Mucosa of stomach (tissue), 1 donor: Measurements from ENCODE around the gene ATP6V1G3.
"Not testable (repeated sequence)": the region's sequence is repeated elsewhere in the genome, so short reads cannot be mapped to it uniquely, and the experiment has no call there.

Experiments used
- H3K27me3 ChIP-seq: one replicate; pipeline ENCODE4 v1.7.0; 2013; ENCODE audit warnings: mild to moderate bottlenecking, low read length; ENCODE audit not compliant: control insufficient read depth, insufficient read depth
- H3K36me3 ChIP-seq: one replicate; pipeline ENCODE4 v1.7.0; 2013; ENCODE audit warnings: low read length; ENCODE audit not compliant: control insufficient read depth, insufficient read depth
- H3K4me1 ChIP-seq: one replicate; pipeline ENCODE4 v1.7.0; 2013; ENCODE audit warnings: mild to moderate bottlenecking, low read length; ENCODE audit not compliant: control insufficient read depth, insufficient read depth
- H3K4me3 ChIP-seq: one replicate; pipeline ENCODE4 v1.7.0; 2013; ENCODE audit warnings: low read length
- H3K9ac ChIP-seq: one replicate; pipeline ENCODE4 v1.7.0; 2013; ENCODE audit warnings: mild to moderate bottlenecking, low read length, moderate library complexity
- H3K9me3 ChIP-seq: one replicate; pipeline ENCODE4 v1.7.0; 2013; ENCODE audit warnings: mild to moderate bottlenecking, low read length, moderate library complexity; ENCODE audit not compliant: control insufficient read depth
- donor health status: Pancreatic carcinoma.

Gene ATP6V1G3

DNA sequence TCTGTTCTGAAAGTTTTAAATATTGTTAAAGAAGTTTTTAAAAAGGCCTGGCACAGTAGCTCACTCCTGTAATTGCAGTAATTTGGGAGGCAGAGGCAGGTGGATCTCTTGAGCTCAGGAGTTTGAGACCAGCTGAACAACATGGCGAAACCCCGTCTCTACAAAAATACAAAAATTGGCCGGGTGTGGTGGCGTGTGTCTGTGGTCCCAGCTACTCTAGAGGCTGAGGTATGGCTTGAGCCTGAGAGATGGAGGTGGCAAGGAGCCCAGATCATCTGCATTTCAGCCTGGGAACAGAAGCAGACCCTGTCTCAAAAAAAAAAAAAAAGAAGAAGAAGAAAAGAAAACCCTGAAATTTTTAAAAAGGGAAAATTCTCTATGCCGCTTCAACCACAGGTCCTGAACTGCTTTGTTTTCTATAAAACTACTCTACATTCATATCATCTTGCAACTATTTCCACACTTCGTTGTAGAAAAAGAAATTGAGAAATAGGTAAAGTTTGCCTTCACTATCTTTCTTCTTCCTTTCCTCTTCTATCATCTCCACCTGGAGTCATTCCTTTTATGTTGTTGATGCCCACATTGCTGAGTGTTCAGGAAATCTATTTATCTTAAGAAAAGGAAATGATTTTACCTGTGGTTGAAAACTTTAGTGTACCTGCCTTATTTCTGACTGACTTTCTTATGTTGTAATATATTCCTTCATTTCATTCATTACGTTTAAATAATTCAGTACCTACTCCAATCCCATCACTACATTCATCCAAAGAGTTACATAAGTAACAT is 1.7 kb downstream of the ATP6V1G3 start:
- H3K9me3 ChIP-seq = no peaks in the 10 kb centered on the region
- H3K27me3 ChIP-seq = no peaks in the 10 kb centered on the region
- H3K9ac ChIP-seq = no peak overlapping the region
- no peak overlapping the region for H3K4me3 ChIP-seq
- no peaks in the 10 kb centered on the region for H3K36me3 ChIP-seq
- no peaks in the 10 kb centered on the region for H3K4me1 ChIP-seq

DNA sequence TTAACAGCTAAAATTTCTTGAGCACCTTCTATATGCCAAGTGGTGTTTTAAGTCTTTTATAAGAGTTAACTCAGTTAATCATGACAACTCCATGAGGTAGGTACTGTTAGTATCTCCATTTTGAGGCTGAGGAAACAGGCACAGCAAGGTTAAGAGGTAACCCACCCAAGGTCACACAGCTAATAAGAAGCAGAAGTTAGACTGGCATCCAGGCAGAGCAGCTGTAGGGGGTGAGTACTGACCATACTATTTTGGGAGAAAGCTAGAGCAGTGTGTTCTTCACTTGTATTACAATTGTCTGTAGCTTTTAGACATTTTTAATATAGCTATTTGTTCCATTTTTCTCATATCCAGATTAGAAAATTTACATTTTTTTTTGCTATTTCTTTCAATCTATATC is 4.8 kb downstream of the ATP6V1G3 start:
- Histone ChIP-seq H3K4me1 (no peaks in the 10 kb centered on the region), H3K4me3 (no peak overlapping the region), H3K36me3 (no peaks in the 10 kb centered on the region), H3K27me3 (no peaks in the 10 kb centered on the region), H3K9ac (no peak overlapping the region), H3K9me3 (no peaks in the 10 kb centered on the region)

DNA sequence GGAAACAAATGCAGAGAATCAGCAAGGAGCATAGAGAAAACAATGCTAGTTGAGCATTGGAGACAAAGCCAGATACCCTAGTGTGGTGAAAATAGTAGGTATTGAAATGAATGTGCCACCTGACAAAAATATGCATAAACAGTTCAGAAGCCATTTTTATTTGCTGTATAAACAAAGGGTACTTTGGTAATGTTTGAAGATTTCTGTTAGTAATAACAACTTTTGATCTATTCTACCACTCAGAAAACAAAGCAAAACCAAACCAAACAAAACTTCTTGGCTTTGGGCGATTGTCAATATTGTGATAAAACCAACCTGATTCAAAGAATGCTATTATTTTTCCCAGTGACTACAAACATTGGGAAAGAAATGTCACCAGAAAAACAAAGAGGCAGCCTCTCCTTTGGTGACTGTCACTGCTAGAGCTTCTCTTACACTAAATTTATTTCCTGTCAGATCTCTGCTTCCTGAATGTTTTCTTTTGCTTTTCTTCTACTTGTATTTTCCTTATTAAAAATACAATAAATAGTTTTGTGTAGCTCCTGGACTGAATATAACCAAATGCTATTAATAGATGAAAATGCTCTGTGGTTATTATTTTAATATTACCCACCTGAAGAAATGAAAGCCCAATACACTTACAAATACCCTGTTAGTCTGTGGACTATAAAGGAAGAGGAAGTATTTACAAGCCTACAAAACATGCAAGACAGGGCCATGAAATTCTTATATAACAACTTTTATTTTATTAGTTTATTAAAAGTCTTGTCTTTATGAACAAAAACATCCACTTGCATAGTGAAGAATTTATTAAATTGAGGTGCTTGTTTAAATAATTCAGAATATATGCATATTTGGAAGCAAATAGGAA is 5.7 kb downstream of the ATP6V1G3 start:
- Histone ChIP-seq H3K9ac (no peak overlapping the region), H3K27me3 (no peaks in the 10 kb centered on the region), H3K4me3 (no peak overlapping the region), H3K9me3 (no peaks in the 10 kb centered on the region), H3K36me3 (no peaks in the 10 kb centered on the region), H3K4me1 (no peaks in the 10 kb centered on the region)

- no peaks in the 10 kb centered on the region for H3K27me3 ChIP-seq
- no peak overlapping the region for H3K9ac ChIP-seq
- no peaks in the 10 kb centered on the region for H3K36me3 ChIP-seq
- no peaks in the 10 kb centered on the region for H3K9me3 ChIP-seq
- no peaks in the 10 kb centered on the region for H3K4me1 ChIP-seq
- no peak overlapping the region for H3K4me3 ChIP-seq
Measured at GRCh38 chr1:198531891-198532290, 8.6 kb downstream of the ATP6V1G3 start.

- Histone ChIP-seq H3K9me3 (no peaks in the 10 kb centered on the region), H3K9ac (no peak overlapping the region), H3K27me3 (no peaks in the 10 kb centered on the region), H3K36me3 (no peaks in the 10 kb centered on the region), H3K4me3 (no peak overlapping the region), H3K4me1 (no peaks in the 10 kb centered on the region)
Measured at GRCh38 chr1:198530953-198531352, 9.5 kb downstream of the ATP6V1G3 start.

- Histone ChIP-seq H3K9ac (no peak overlapping the region), H3K27me3 (no peaks in the 10 kb centered on the region), H3K9me3 (no peaks in the 10 kb centered on the region), H3K4me3 (no peak overlapping the region), H3K4me1 (no peaks in the 10 kb centered on the region), H3K36me3 (no peaks in the 10 kb centered on the region)
Measured at GRCh38 chr1:198529414-198529813, 11.1 kb downstream of the ATP6V1G3 start.

- H3K27me3 ChIP-seq = no peaks in the 10 kb centered on the region
- no peak overlapping the region for H3K9ac ChIP-seq
- no peaks in the 10 kb centered on the region for H3K9me3 ChIP-seq
- no peaks in the 10 kb centered on the region for H3K36me3 ChIP-seq
- H3K4me1 ChIP-seq = no peaks in the 10 kb centered on the region
- H3K4me3 ChIP-seq = no peak overlapping the region
Measured at GRCh38 chr1:198528364-198528763, 12.1 kb downstream of the ATP6V1G3 start.

DNA sequence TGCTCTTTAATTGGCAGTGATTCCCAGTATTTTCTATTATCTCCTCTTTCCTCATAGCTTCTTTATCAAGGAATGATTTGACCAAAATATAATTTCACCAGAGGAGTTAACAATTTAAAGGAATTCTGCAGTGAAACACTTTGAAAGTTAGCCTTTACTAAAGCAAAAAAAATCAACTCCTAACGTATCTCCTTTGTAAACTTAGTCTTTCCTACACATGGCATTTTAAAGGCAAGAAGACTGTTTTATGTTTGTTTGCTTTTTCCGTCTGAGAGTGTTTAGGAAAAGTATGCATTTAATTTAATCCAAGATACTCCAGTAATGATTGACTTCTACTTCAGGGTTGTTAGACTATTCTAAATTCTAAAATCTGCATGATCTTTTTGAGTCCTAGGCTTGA is 15.9 kb downstream of the ATP6V1G3 start:
- Histone ChIP-seq H3K27me3 (no peaks in the 10 kb centered on the region), H3K9me3 (no peaks in the 10 kb centered on the region), H3K9ac (no peak overlapping the region), H3K4me3 (no peak overlapping the region), H3K36me3 (no peaks in the 10 kb centered on the region), H3K4me1 (no peaks in the 10 kb centered on the region)

DNA sequence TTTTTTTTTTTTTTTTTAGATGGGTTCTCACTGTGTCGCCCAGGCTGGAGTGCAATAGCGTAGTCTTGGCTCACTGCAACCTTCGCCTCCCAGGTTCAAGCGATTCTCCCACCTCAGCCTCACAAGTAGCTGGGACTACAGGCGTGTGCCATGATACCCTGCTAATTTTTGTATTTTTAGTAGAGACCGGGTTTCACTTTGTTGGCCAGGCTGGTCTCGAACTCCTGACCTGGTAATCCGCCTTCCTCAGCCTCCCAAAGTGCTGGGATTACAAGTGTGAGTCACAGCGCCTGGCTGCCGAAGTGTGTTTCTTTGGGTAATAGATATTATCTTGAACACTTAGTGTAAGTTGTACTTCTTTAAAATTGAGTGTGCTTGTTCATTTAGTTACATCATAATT is 16.4 kb downstream of the ATP6V1G3 start:
- H3K27me3 ChIP-seq, H3K4me3 ChIP-seq, H3K36me3 ChIP-seq, H3K4me1 ChIP-seq, H3K9ac ChIP-seq, H3K9me3 ChIP-seq: not testable (repeated sequence)

- H3K4me3 ChIP-seq = no peak overlapping the region
- H3K4me1 ChIP-seq = no peaks in the 10 kb centered on the region
- no peaks in the 10 kb centered on the region for H3K27me3 ChIP-seq
- no peaks in the 10 kb centered on the region for H3K9me3 ChIP-seq
- no peaks in the 10 kb centered on the region for H3K36me3 ChIP-seq
- H3K9ac ChIP-seq = no peak overlapping the region
Measured at GRCh38 chr1:198523182-198523950, 17.1 kb downstream of the ATP6V1G3 start.

DNA sequence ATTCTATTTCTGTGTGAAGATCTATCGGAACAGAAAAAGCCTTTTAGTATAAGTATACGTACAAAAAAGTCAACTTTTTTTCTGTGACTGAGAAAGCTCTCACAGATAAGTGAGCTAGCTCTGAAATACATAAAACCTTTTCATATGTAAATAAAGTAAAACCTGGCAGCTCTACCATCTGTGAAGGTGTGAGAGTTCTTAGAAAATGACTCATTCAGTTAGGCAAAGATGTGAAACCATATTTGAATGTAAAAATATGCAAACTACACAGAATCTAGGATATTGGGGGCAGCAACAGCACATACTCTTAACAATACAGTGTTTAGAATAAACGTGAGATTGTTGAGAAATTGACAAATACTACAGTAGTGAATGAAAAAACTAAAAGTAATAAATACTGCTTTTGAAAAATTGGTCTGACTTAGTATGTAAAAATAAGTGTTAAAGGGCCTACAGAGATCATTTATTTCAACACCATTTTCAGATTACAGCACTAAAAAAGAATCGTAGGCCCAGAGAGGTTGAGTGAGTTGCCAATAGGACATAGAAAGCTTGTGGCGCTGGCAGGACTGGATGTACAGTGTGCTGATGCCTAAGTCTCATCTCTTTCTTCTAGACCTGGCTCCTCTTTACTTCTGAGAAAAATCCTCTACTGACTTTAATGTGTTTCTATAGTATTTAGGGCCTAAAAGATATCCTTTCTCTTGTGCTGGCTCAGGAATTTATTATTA is 19.8 kb downstream of the ATP6V1G3 start:
- H3K4me3 ChIP-seq = no peak overlapping the region
- no peaks in the 10 kb centered on the region for H3K36me3 ChIP-seq
- H3K9me3 ChIP-seq = no peaks in the 10 kb centered on the region
- H3K4me1 ChIP-seq = no peaks in the 10 kb centered on the region
- no peak overlapping the region for H3K9ac ChIP-seq
- H3K27me3 ChIP-seq = no peaks in the 10 kb centered on the region
